K562 (cell line): Measurements from ENCODE around the gene CEMIP2.

Experiments used
- CREM ChIP-seq: IDR thresholded peaks from 2 replicates; pipeline ENCODE4 v1.6.1; 2014; ENCODE audit warnings: antibody characterized with exemption, low read depth
- EZH2 ChIP-seq: IDR thresholded peaks from 2 replicates; pipeline ENCODE4 v1.6.1; 2012; ENCODE audit warnings: low read depth, mild to moderate bottlenecking, inconsistent platforms, low read length, borderline replicate concordance
- GABPA ChIP-seq: fragments of 200-800 bp; sonication (Bioruptor generic); conservative IDR thresholded peaks from 2 replicates; pipeline ENCODE4 v1.6.1; 2016; ENCODE audit warnings: low read depth, missing genetic modification characterization, missing compliant biosample characterization
- LCOR ChIP-seq: sonication (generic); formaldehyde crosslinking; IDR thresholded peaks from 2 replicates; pipeline ENCODE4 v1.8.0; 2022; ENCODE audit warnings: mild to moderate bottlenecking, missing genetic modification reagents
- PPARD ChIP-seq: fragments of 250-450 bp; sonication (Bioruptor Pico); IDR thresholded peaks from 2 replicates; pipeline ENCODE4 v1.8.0; 2022; ENCODE audit warnings: inconsistent platforms, mild to moderate bottlenecking, moderate library complexity
- ZNF212 ChIP-seq: fragments of 450-650 bp; formaldehyde crosslinking; IDR thresholded peaks from 2 replicates; pipeline ENCODE4 v1.4.0; 2020; ENCODE audit warnings: mild to moderate bottlenecking
- TF ChIP-seq, protein P1 (sequence below), 3 experiments: IDR thresholded peaks in 2 of 3; conservative IDR thresholded peaks in 1 of 3; 2 replicates each; pipeline ENCODE4 v1.5.1; 2011 to 2012; ENCODE audit warnings: low read length in 3 of 3, mild to moderate bottlenecking in 3 of 3, control low read depth in 2 of 3, improper control_type of control experiment in 1 of 3, inconsistent platforms in 1 of 3, low read depth in 1 of 3, mixed read lengths in 1 of 3, moderate library complexity in 1 of 3; ENCODE audit not compliant: insufficient read depth in 2 of 3
- TF ChIP-seq, protein P2 (sequence below): sonication (generic); formaldehyde crosslinking; IDR thresholded peaks from 2 replicates; pipeline ENCODE4 v1.9.0; 2022; ENCODE audit warnings: mild to moderate bottlenecking, missing genetic modification reagents
- TF ChIP-seq, protein P3 (sequence below): sonication (generic); formaldehyde crosslinking; IDR thresholded peaks from 2 replicates; pipeline ENCODE4 v1.8.0; 2023; ENCODE audit warnings: mild to moderate bottlenecking, missing genetic modification reagents
- TF ChIP-seq, protein P4 (sequence below): IDR thresholded peaks from 3 replicates; pipeline ENCODE4 v1.6.1; 2011; ENCODE audit warnings: borderline replicate concordance, mild to moderate bottlenecking; ENCODE audit not compliant: insufficient read length, insufficient read depth

DNA sequence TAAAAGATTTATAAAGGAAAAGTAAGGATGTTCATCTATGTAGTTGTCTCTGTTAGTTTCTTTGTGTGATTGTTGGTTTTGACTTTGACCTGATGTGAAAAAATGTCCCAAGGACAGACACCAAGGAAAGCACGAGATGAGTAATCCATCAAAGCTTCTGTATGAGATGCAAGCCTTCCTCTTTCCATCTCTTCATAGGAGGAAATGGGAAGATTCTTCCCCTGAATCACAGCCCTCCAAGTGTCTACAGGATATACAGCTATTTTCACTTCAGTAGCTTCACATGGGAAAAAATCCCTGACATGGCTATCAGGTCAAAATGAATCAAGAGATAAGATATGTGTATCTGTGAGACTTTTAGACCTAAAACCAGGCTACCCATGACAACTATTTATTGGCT is 29.0 kb upstream of the CEMIP2 start:
- TF ChIP-seq, protein P1, sequence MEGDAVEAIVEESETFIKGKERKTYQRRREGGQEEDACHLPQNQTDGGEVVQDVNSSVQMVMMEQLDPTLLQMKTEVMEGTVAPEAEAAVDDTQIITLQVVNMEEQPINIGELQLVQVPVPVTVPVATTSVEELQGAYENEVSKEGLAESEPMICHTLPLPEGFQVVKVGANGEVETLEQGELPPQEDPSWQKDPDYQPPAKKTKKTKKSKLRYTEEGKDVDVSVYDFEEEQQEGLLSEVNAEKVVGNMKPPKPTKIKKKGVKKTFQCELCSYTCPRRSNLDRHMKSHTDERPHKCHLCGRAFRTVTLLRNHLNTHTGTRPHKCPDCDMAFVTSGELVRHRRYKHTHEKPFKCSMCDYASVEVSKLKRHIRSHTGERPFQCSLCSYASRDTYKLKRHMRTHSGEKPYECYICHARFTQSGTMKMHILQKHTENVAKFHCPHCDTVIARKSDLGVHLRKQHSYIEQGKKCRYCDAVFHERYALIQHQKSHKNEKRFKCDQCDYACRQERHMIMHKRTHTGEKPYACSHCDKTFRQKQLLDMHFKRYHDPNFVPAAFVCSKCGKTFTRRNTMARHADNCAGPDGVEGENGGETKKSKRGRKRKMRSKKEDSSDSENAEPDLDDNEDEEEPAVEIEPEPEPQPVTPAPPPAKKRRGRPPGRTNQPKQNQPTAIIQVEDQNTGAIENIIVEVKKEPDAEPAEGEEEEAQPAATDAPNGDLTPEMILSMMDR (IDR thresholded peaks at IDR 0.05 in 2 of 3, conservative IDR thresholded peaks at IDR 0.05 in 1 of 3; ENCODE audit: insufficient read depth in 2 of 3, low read depth in 1 of 3, low read length in 3 of 3): no peak
- TF ChIP-seq ZNF212 (no peak), LCOR (CRISPR knock-in tag) (no peak), PPARD (CRISPR knock-in tag) (no peak), CREM (no peak), EZH2 (no peak), GABPA (no peak)
- TF ChIP-seq, protein P2, sequence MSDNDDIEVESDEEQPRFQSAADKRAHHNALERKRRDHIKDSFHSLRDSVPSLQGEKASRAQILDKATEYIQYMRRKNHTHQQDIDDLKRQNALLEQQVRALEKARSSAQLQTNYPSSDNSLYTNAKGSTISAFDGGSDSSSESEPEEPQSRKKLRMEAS (CRISPR knock-in tag): no peak
- TF ChIP-seq, protein P3, sequence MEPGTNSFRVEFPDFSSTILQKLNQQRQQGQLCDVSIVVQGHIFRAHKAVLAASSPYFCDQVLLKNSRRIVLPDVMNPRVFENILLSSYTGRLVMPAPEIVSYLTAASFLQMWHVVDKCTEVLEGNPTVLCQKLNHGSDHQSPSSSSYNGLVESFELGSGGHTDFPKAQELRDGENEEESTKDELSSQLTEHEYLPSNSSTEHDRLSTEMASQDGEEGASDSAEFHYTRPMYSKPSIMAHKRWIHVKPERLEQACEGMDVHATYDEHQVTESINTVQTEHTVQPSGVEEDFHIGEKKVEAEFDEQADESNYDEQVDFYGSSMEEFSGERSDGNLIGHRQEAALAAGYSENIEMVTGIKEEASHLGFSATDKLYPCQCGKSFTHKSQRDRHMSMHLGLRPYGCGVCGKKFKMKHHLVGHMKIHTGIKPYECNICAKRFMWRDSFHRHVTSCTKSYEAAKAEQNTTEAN: no peak
- TF ChIP-seq, protein P4, sequence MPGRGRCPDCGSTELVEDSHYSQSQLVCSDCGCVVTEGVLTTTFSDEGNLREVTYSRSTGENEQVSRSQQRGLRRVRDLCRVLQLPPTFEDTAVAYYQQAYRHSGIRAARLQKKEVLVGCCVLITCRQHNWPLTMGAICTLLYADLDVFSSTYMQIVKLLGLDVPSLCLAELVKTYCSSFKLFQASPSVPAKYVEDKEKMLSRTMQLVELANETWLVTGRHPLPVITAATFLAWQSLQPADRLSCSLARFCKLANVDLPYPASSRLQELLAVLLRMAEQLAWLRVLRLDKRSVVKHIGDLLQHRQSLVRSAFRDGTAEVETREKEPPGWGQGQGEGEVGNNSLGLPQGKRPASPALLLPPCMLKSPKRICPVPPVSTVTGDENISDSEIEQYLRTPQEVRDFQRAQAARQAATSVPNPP: no peak
